Measurements from ENCODE around the gene RPTOR.
"Not testable (repeated sequence)": the region's sequence is repeated elsewhere in the genome, so short reads cannot be mapped to it uniquely, and the experiment has no call there.

RPTOR gene

GRCh38 chr17:80546267-80546666 is 1.6 kb downstream of the RPTOR start:
- DNase-seq (ENCODE audit: low read depth): no peak

DNA sequence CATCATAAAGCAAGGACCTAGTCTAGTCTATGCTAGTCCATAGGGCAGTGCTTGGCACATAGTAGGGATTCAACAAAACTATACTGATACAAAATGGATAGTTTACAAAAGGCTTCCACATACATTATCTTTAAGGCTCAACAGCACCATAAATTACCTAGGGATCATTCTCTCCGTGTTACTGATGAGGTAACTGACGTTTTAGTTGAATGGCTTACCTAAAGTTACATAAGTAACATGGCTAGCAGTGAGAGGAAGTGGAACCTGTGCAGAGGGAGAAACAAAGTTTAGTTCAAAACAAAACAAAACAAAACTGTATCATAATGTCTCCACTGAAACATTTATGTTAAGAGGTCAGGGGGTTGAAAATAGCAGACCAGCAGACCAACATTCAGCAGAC is 7.9 kb downstream of the RPTOR start:
- DNase-seq (ENCODE audit: low read depth): no peak

GRCh38 chr17:80555266-80555665 is 10.6 kb downstream of the RPTOR start:
- no peak for DNase-seq (ENCODE audit: low read depth)

DNA sequence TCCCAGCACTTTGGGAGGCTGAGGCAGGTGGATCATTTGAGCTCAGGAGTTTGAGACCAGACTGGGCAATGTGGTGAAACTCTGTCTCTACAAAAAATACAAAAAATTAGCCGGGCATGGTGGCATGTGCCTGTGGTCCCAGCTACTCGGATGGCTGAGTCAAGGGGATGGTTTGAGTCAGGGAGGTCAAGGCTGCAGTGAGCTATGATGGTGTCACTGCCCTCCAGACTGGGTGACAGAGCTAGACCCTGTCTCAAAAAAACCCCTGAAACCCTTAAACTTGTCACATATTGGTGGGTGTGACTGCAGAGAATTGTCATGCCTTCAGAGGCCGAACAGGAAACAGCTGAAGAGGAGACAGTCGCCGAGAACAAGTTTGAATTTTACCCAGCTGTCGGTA is 13.4 kb downstream of the RPTOR start:
- DNase-seq (ENCODE audit: low read depth): no peak

GRCh38 chr17:80559825-80560251 is 15.2 kb downstream of the RPTOR start:
- DNase-seq (ENCODE audit: low read depth): no peak

DNA sequence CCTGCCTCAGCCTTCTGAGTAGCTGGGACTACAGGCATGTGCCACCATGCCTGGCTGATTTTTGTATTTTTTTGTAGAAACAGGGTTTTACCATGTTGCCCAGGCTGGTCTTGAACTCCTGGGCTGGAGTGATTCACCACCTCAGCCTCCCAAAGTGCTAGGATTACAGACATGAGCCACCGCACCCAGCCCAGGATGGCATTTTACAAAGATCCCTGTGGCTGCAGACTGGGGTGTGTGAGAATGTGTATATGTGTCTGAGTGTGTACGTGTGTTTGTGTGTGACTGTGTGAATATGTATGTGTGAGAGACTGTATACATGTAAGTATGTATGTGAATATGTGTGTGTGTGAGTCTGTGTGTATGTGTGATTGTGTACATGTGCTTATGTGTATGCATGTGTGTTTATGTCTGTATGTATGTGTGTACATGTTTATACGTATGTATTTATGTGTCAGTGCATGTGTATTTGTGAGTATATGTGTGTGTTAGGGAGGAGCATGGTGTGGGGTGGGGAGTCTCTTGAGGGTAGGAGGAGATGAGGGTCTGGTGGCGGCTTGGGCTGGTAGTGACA is 17.0 kb downstream of the RPTOR start:
- DNase-seq (ENCODE audit: low read depth): no peak

DNA sequence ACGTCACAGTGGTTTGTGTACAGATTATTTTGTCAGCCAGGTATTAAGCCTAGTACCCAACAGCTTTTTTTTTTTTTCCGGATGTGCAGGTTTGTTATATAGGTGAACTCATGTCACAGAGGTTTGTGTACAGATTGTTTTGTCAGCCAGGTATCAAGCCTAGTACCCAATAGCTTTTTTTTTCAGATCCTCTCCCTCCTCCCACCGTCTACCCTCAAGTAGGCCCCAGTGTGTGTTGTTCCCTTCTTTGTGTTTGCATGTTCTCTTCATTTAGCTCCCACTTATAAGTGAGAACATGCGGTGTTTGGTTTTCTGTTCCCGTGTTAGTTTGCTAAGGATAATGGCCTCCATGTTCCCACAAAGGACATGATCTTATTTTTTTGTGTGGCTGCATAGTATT is 19.9 kb downstream of the RPTOR start:
- no peak for DNase-seq (ENCODE audit: low read depth)

GRCh38 chr17:80565343-80566053 is 20.9 kb downstream of the RPTOR start:
- no peak for DNase-seq (ENCODE audit: low read depth)

- no peak for DNase-seq (ENCODE audit: low read depth)
Observed at GRCh38 chr17:80566054-80566400, 21.4 kb downstream of the RPTOR start.

GRCh38 chr17:80568246-80568645 is 23.6 kb downstream of the RPTOR start:
- DNase-seq (ENCODE audit: low read depth): no peak

DNA sequence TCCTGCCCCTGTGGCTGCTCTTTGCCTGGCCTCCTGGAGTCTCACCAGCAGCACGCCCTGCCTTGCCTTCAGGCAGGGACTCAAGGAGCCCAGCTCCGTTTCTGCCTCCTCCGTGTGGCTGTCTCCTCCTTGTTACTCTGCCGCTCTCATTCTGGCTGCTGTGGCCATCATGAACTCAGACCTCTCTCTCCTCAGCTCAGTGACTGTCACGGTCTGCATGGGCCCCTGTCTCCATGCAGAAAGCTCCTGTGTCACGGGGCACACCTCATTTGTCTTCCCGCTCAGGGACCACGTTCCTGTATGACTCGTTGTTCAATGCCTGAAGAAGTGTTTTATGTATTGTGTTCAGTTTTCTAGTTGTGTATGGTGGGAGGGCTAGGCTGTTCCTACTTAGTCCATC is 25.3 kb downstream of the RPTOR start:
- no peak for DNase-seq (ENCODE audit: low read depth)

DNA sequence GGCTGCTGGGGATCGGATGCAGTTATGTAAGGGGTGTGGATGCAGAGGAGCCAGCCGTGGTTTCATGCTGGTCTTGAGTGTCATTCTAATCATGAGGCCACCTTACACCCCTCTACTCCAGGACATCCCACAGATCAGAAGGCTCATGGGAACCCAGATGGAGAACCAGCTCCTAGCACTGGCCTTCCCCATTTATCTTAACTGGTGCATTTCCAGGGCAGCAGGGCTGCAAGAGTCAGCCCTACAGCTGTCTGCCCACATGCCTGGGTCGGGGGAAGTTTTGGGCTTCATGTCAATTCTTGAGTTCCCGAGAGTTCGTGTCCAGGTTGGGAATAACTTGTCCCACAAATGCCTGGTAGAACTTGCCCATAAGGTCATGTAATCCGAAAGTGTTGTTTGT is 29.1 kb downstream of the RPTOR start:
- DNase-seq (ENCODE audit: low read depth): no peak

- DNase-seq (ENCODE audit: low read depth): no peak
Observed at GRCh38 chr17:80574496-80574895, 29.9 kb downstream of the RPTOR start.

GRCh38 chr17:80575057-80575875 is 30.6 kb downstream of the RPTOR start:
- peak; percentile 74 for DNase-seq (ENCODE audit: low read depth)

DNA sequence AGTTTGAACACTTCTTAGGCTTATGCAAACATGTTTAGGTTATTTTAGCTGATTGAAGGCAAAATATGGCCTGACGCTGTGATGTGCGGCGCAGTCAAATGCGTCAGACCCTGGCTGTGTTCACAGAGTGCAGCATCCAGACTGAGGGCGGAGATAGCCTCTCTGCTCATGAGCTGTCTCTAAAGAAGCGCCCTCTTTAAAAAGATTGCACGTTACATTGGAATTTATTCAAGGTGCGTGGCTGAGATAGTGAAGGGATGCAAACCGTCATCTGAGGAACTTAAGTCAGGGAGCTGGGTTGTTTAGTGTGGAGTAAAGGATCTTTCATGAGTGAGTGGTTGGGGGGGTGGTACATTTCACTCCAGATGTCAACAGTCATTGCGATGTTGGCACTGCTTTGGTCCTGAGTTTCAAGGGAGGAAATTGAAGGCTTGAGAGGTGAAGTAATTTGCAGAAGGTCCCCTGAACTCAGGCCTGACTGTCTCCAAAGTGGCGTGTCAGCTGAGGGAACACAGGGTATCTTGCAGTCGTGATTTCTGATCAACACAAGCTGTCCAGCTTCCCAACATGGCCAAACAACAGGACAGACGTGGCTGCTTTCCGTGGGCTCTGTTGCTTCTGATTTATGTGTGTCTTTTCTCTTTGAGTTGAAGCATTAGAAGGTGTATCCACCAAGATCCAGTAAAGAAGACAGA is 33.4 kb downstream of the RPTOR start:
- DNase-seq (ENCODE audit: low read depth): no peak

GRCh38 chr17:80578668-80579388 is 34.2 kb downstream of the RPTOR start:
- DNase-seq (ENCODE audit: low read depth): not testable (repeated sequence)

DNA sequence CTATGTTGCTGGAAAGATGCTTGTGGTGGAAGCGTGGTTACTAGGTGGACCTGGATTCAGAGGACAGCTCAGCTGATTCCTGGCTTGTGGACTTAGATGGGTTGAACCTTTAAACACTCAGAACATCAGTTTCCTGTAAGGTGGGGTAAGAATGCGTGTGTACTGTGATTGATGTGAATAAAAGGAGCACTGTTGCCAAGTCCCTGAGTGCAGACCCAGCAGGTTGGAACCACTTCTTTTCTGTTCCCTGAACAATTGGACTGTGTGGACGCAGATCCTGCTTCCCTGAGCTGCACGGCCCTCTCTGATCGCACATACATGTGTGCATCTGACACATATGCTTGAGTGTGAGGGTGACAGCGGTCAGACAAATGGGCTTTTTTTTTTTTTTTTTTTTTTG is 37.5 kb downstream of the RPTOR start:
- DNase-seq (ENCODE audit: low read depth): no peak

GRCh38 chr17:80584176-80584905 is 39.7 kb downstream of the RPTOR start:
- DNase-seq (ENCODE audit: low read depth): no peak

DNA sequence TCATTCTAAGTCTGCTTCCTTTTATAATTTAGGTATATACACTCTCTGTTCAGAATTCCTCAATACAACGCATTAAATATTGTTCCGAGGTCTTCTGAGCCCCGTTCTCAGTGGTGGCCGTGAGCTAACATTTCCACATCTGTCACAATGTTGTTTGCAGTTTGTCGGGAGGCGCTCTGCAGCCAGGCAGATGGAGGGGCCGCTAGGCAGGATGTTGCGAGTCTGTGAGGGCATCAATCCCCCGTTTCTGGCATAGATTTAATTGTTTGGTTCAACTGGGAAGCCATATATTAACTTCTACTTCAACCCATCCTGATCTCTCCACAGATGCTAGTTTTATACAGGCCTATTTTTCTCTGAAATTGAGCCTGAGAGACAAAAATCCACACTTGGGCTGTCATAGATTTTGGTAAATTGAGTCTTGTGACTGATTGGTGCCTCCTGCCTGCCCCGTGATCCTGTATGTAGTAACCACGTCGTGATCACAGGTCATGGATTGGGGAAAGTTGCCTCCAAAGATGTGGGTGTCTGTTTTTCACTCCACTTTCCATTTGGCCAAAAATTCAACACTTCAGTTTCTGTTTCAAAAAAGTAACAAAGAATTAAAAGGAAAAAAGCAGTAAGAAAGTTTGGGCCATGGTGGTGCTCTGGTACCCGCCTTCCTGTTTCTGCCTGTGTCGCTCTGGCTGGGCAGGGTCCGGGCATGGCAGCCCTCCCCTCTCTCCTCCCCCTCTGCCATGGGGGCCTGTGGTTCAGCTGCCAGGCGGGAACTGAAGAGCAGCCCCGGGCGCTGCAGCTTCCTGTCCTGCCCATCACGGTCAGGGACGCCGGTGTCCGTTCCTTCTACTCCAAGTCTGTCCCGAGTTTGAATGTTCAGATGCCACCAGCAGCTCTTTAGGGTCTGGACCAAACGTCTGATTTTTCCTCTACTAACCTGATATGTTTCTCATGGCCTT is 41.5 kb downstream of the RPTOR start:
- DNase-seq (ENCODE audit: low read depth): no peak

- DNase-seq (ENCODE audit: low read depth): no peak
Observed at GRCh38 chr17:80586846-80587228, 42.2 kb downstream of the RPTOR start.
